SK-N-MC (cell line): ENCODE results near the gene DENR.

ENCODE experiments used
- EZH2 ChIP-seq: fragments of 200-600 bp; sonication (generic); IDR thresholded peaks from one replicate; pipeline ENCODE4 v1.6.1; 2017; ENCODE audit warnings: antibody characterized with exemption
- FOXP2 ChIP-seq: optimal IDR thresholded peaks from 2 replicates; pipeline ENCODE3; 2011; ENCODE audit warnings: mild to moderate bottlenecking, moderate library complexity; ENCODE audit not compliant: insufficient read depth; ENCODE audit errors: extremely low read length, control extremely low read depth
- POLR2AphosphoS5 ChIP-seq: IDR thresholded peaks from 2 replicates; pipeline ENCODE4 v1.6.1; 2012; ENCODE audit warnings: mild to moderate bottlenecking, low read depth, low read length, borderline replicate concordance

- no peak for TF ChIP-seq POLR2AphosphoS5
- TF ChIP-seq EZH2: no peak
- TF ChIP-seq FOXP2: no peak
Measured at GRCh38 chr12:122740351-122740750, 12.3 kb upstream of the DENR start.
